Measurements from ENCODE around the gene GLIPR1L2. TPM values are rescaled to one million over a fixed set of nuclear protein-coding genes. Genes with fewer than 3 reads are reported as not detected.

The GLIPR1L2 gene
- total and polyA plus RNA-seq, 2 of the 8 experiments (the other 6 are each of a cell fraction or from before 2014, with no cell fraction given) = 0.09 TPM; not detected in 1

DNA sequence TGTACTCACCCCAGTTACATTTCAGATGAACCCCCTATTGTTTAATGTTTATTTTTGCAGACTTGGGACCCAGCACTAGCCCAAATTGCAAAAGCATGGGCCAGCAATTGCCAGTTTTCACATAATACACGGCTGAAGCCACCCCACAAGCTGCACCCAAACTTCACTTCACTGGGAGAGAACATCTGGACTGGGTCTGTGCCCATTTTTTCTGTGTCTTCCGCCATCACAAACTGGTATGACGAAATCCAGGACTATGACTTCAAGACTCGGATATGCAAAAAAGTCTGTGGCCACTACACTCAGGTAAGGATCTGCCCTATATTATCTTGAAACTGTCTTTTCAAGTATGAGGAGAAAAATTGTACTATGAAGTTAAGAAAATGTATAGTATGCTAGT is 90.9 kb downstream of the GLIPR1L2 start:
- Histone ChIP-seq H3K79me2 (ENCODE audit: control insufficient read depth in 1 of 2, insufficient read depth in 2 of 2, low read length in 2 of 2) (no peaks in the 10 kb centered on the region), H2BK15ac (ENCODE audit: low read length) (no peak overlapping the region), H4K8ac (ENCODE audit: extremely low read depth, insufficient read depth, low read length) (no peak overlapping the region), H3K4ac (replicated peaks; ENCODE audit: insufficient read length, low read depth, low read length) (no peak overlapping the region), H3K4me3 (ENCODE audit: extremely low read depth in 1 of 4, insufficient read depth in 2 of 4, low read depth in 3 of 4, low read length in 4 of 4) (no peak overlapping the region), H3K27me3 (replicated peaks in 1 of 4; ENCODE audit: control insufficient read depth in 3 of 4, extremely low read depth in 1 of 4, insufficient read depth in 3 of 4, low read length in 3 of 4) (no peaks in the 10 kb centered on the region), H2BK12ac (ENCODE audit: low read depth, low read length) (no peak overlapping the region), H3K9me3 (ENCODE audit: insufficient read depth in 2 of 2, low read depth in 1 of 2, low read length in 1 of 2) (no peaks in the 10 kb centered on the region), H2AFZ (ENCODE audit: low read length) (no peak overlapping the region), H3K23me2 (ENCODE audit: low read depth, low read length) (no peaks in the 10 kb centered on the region), H3K27ac (ENCODE audit: low read depth, low read length) (no peak overlapping the region), H3K4me2 (ENCODE audit: insufficient read depth in 1 of 2, low read depth in 2 of 2, low read length in 2 of 2) (no peak overlapping the region), H4K91ac (replicated peaks; ENCODE audit: insufficient read length, low read length) (no peak overlapping the region), H3K79me1 (ENCODE audit: low read depth, low read length) (no peaks in the 10 kb centered on the region), H4K5ac (ENCODE audit: insufficient read length, low read depth, low read length) (no peak overlapping the region), H3K23ac (ENCODE audit: insufficient read length) (no peak overlapping the region), H2BK5ac (ENCODE audit: low read depth, low read length) (no peak overlapping the region), H2BK120ac (replicated peaks; ENCODE audit: low read depth, low read length) (no peak overlapping the region), H3K14ac (ENCODE audit: insufficient read length) (no peak overlapping the region), H3K4me1 (replicated peaks in 1 of 4; ENCODE audit: control insufficient read depth in 3 of 4, insufficient read depth in 4 of 4, low read length in 3 of 4) (peaks cover 0 to 8% (median 5%) of the 10 kb centered on the region in 4 experiments; a peak in 5 of 7 replicates), H3K56ac (replicated peaks; ENCODE audit: insufficient read length, low read depth, low read length) (no peak overlapping the region), H2AK5ac (ENCODE audit: low read depth, low read length) (no peak overlapping the region), H2BK20ac (ENCODE audit: low read length) (no peak overlapping the region), H3K9ac (replicated peaks in 1 of 4; ENCODE audit: extremely low read depth in 1 of 4, low read depth in 3 of 4, low read length in 3 of 4) (no peak overlapping the region), H3K36me3 (ENCODE audit: control insufficient read depth in 2 of 4, insufficient read depth in 4 of 4, low read length in 3 of 4) (no peaks in the 10 kb centered on the region), H4K20me1 (replicated peaks in 1 of 2; ENCODE audit: control insufficient read depth in 1 of 2, insufficient read depth in 2 of 2, low read length in 2 of 2) (no peaks in the 10 kb centered on the region), H3K18ac (ENCODE audit: extremely low read depth, low read length) (no peak overlapping the region)
- 94% methylated on average over 4 of the region's 4 CpGs; no CpG with 5 or more reads in 1 of the 2 experiments for WGBS, 2 experiments (ENCODE audit: extremely low coverage in 1 of 2, insufficient coverage in 1 of 2, insufficient read length in 1 of 2, insufficient replicate concordance in 2 of 2, low coverage in 1 of 2, low lambda C conversion rate in 2 of 2, missing lambda C conversion rate in 1 of 2)
- ChIA-PET CTCF (ENCODE audit: partially characterized antibody) (interaction anchor here (1.8 kb wide), 1 partner anchor 23 kb away, joined by 5 read pairs; no protein-coding TSS in a partner anchor), POLR2A (ENCODE audit: partially characterized antibody) (no interaction called here)
- TF ChIP-seq CEBPB (IDR thresholded peaks at IDR 0.05; ENCODE audit: low read depth, low read length) = no peak
- TF ChIP-seq CTBP2 (IDR thresholded peaks at IDR 0.05; ENCODE audit: borderline replicate concordance, insufficient read depth, insufficient read length, low read length) = no peak
- no peak for TF ChIP-seq SP2 (IDR thresholded peaks at IDR 0.05; ENCODE audit: low read length)
- no peak for TF ChIP-seq TBP (IDR thresholded peaks at IDR 0.05; ENCODE audit: low read depth, low read length)
- TF ChIP-seq KDM5A (IDR thresholded peaks at IDR 0.05; ENCODE audit: low read length) = no peak
- no peak for TF ChIP-seq TAF1 (IDR thresholded peaks at IDR 0.05; ENCODE audit: low read depth, low read length)
- TF ChIP-seq GABPA (IDR thresholded peaks at IDR 0.05; ENCODE audit: borderline replicate concordance, insufficient read depth, low read length) = no peak
- no peak for TF ChIP-seq SUZ12 (IDR thresholded peaks at IDR 0.05; ENCODE audit: low read length)
- no peak for TF ChIP-seq BACH1 (IDR thresholded peaks at IDR 0.05; ENCODE audit: low read length)
- TF ChIP-seq SP4 (IDR thresholded peaks at IDR 0.05; ENCODE audit: low read length) = no peak
- no peak for TF ChIP-seq YY1 (IDR thresholded peaks at IDR 0.05; ENCODE audit: low read depth, low read length)
- DNase-seq (ENCODE audit: low read depth in 1 of 2, low spot score in 2 of 2) (no peak), FAIRE-seq (no peak)

Measured in H1 (cell line).